Smooth muscle cell (in vitro differentiated cells): ENCODE measurements around the gene TRIM40. TPM values are rescaled to one million over a fixed set of nuclear protein-coding genes. Genes with fewer than 3 reads are reported as not detected.

ENCODE experiments used
- DNase-seq: peaks from one replicate; lab custom pipeline; 2025; ENCODE audit not compliant: unreplicated experiment; lab: John Stamatoyannopoulos, UW
- H2AFZ ChIP-seq: fragments of 200-600 bp; sonication (generic); 2 replicates; pipeline ENCODE4 v1.6.0; 2016; ENCODE audit warnings: antibody characterized with exemption, low read depth, mild to moderate bottlenecking
- H3F3A ChIP-seq: fragments of 200-600 bp; sonication (generic); 2 replicates; pipeline ENCODE4 v1.6.0; 2017; ENCODE audit warnings: antibody characterized with exemption, low read depth
- H3K27ac ChIP-seq: fragments of 200-600 bp; sonication (generic); 2 replicates; pipeline ENCODE4 v1.5.1; 2016; ENCODE audit warnings: low read depth, mild to moderate bottlenecking
- H3K27me3 ChIP-seq: fragments of 200-600 bp; sonication (generic); 2 replicates; pipeline ENCODE4 v1.6.1; 2016; ENCODE audit warnings: low read depth, mild to moderate bottlenecking
- H3K36me3 ChIP-seq: fragments of 200-600 bp; sonication (generic); 2 replicates; pipeline ENCODE4 v1.5.1; 2016; ENCODE audit warnings: low read depth
- H3K4me1 ChIP-seq: fragments of 200-600 bp; sonication (generic); 2 replicates; pipeline ENCODE4 v1.5.1; 2016; ENCODE audit warnings: low read depth
- H3K4me2 ChIP-seq: fragments of 200-600 bp; sonication (generic); 2 replicates; pipeline ENCODE4 v1.6.0; 2016; ENCODE audit warnings: mild to moderate bottlenecking
- H3K4me3 ChIP-seq: fragments of 200-600 bp; sonication (generic); 2 replicates; pipeline ENCODE4 v1.5.1; 2016; ENCODE audit warnings: mild to moderate bottlenecking
- H3K79me2 ChIP-seq: fragments of 200-600 bp; sonication (generic); 2 replicates; pipeline ENCODE4 v1.6.0; 2016; ENCODE audit warnings: low read depth, mild to moderate bottlenecking
- H3K9ac ChIP-seq: fragments of 200-600 bp; sonication (generic); 2 replicates; pipeline ENCODE4 v1.6.0; 2016; ENCODE audit warnings: low read depth
- H3K9me3 ChIP-seq: fragments of 200-600 bp; sonication (generic); replicated peaks from 2 replicates; pipeline ENCODE4 v1.5.1; 2016; ENCODE audit warnings: low read depth
- H4K20me1 ChIP-seq: fragments of 200-600 bp; sonication (generic); 2 replicates; pipeline ENCODE4 v1.6.0; 2016; ENCODE audit warnings: low read depth
- whole genome bisulfite sequencing: methylation state at CpG from one replicate; pipeline ENCODE4 v1.1.7; 2016; ENCODE audit warnings: low lambda C conversion rate; 5-methylcytosine and 5-hydroxymethylcytosine counted together
- polyA plus RNA-seq: library from polyadenylated mRNA; unstranded; fragments of >200 nt; fragmentation: Nextera tagmentation; extraction: Ambion mirVana; gene quantifications from 2 replicates; pipeline ENCODE4 v1.2.1, GENCODE V29; 2016
- total RNA-seq: library from RNA; depleted of rRNA; stranded (reverse); fragments of >200 nt; gene quantifications from 2 replicates; pipeline ENCODE4 v1.2.3, GENCODE V29; 2014
- TF ChIP-seq, protein P1 (sequence below): fragments of 200-600 bp; sonication (generic); IDR thresholded peaks from 2 replicates; pipeline ENCODE4 v1.5.1; 2017; ENCODE audit warnings: borderline replicate concordance, mild to moderate bottlenecking, antibody characterized with exemption; ENCODE audit not compliant: insufficient read depth, poor library complexity, severe bottlenecking

TRIM40 gene
- total and polyA plus RNA-seq, 2 experiments from 2014 or later, result not detected

DNA sequence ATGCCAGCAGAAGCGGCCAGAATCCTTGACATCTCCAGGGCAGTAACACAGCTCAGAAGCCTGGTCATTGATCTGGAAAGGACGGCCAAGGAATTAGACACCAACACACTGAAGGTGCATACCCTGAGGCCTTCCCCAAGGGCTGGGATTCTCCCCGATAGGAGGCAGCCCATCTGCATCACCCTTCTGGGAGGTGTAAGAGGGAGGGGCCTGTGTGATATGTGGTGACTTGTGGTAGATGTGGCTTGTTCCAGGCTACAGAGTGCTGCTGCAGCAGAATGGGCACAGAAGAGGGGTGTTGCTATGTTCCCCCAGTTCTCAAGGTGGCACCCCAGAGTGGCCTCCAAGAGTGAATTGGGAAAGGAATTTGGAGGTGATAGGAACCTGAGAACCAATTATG, 11.2 kb downstream of the TRIM40 start:
- no peaks in the 10 kb centered on the region for H3K9me3 ChIP-seq
- H3F3A ChIP-seq, result no peaks in the 10 kb centered on the region
- DNase-seq, result no peak
- no peak overlapping the region for H3K27ac ChIP-seq
- no peak overlapping the region for H2AFZ ChIP-seq
- no peaks in the 10 kb centered on the region for H4K20me1 ChIP-seq
- H3K9ac ChIP-seq, result no peak overlapping the region
- H3K27me3 ChIP-seq, result peaks cover 56% of the 10 kb centered on the region
- no peak overlapping the region for H3K4me2 ChIP-seq
- TF ChIP-seq, protein P1, sequence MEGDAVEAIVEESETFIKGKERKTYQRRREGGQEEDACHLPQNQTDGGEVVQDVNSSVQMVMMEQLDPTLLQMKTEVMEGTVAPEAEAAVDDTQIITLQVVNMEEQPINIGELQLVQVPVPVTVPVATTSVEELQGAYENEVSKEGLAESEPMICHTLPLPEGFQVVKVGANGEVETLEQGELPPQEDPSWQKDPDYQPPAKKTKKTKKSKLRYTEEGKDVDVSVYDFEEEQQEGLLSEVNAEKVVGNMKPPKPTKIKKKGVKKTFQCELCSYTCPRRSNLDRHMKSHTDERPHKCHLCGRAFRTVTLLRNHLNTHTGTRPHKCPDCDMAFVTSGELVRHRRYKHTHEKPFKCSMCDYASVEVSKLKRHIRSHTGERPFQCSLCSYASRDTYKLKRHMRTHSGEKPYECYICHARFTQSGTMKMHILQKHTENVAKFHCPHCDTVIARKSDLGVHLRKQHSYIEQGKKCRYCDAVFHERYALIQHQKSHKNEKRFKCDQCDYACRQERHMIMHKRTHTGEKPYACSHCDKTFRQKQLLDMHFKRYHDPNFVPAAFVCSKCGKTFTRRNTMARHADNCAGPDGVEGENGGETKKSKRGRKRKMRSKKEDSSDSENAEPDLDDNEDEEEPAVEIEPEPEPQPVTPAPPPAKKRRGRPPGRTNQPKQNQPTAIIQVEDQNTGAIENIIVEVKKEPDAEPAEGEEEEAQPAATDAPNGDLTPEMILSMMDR, result no peak
- H3K36me3 ChIP-seq, result no peaks in the 10 kb centered on the region
- H3K79me2 ChIP-seq, result no peaks in the 10 kb centered on the region
- no peaks in the 10 kb centered on the region for H3K4me1 ChIP-seq
- WGBS, result 90% methylated on average over 3 of the region's 3 CpGs
- H3K4me3 ChIP-seq, result no peak overlapping the region

DNA sequence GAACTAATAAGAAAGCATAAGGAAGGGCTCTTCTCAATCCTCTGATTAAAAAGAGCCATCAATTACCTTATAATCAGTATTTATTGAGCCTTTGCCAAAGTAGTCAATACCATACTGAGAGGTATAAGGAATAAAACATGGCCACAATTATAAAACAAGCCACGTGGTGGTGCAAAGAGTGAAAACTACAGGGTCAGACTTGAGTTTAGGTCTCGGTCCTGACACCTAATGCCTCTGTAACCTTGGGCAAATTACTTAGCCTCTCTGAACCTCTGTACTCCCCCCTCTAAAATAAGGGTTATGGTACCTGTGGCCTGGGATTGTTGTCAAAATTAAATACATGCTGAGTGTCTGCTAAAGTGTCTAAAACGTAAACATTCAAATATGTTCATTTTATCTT, 13.3 kb downstream of the TRIM40 start:
- Histone ChIP-seq H3K79me2 (no peaks in the 10 kb centered on the region), H3K4me2 (no peak overlapping the region), H3K4me3 (no peak overlapping the region), H2AFZ (no peak overlapping the region), H3K27ac (no peak overlapping the region), H3K9ac (no peak overlapping the region), H4K20me1 (no peaks in the 10 kb centered on the region), H3K9me3 (no peaks in the 10 kb centered on the region), H3K27me3 (peaks cover 46% of the 10 kb centered on the region), H3K36me3 (no peaks in the 10 kb centered on the region), H3F3A (no peaks in the 10 kb centered on the region), H3K4me1 (no peaks in the 10 kb centered on the region)
- no peak for DNase-seq
- TF ChIP-seq, protein P1, result no peak
- WGBS, result 61% methylated on average over 3 of the region's 3 CpGs

DNA sequence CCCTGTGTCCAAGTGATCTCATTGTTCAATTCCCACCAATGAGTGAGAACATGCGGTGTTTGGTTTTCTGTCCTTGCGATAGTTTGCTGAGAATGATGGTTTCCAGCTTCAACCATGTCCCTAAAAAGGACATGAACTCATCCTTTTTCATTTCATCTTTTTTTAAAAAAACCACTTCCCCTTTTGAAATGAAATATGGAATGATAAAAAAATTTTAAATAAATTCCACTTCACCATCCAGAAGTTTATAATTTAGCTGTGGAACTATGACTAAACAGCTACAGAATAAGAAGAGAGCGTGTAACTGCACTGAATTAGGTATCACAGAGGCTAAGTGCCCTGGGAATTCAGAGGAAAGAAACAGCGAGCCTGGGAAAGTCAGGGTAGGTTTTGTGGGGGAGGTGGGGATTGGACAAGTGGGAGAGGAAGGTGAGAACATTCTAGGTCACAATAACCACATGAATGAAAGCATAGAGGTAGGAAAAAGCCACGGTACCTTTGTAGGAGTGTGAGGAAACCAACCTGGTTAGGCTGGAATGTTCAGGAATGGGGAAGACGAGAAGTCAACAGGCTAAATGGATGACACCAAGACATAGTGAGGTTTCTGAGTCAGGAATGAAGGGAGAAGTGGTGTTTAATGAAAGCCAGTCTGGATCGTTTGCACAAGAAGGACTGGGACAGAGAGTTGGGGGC, 14.1 kb downstream of the TRIM40 start:
- TF ChIP-seq, protein P1, result no peak
- H3K27me3 ChIP-seq, result peaks cover 40% of the 10 kb centered on the region
- WGBS, result 74% methylated on average over 7 of the region's 7 CpGs
- no peaks in the 10 kb centered on the region for H4K20me1 ChIP-seq
- H3K36me3 ChIP-seq, result no peaks in the 10 kb centered on the region
- no peak overlapping the region for H3K4me2 ChIP-seq
- H3K79me2 ChIP-seq, result no peaks in the 10 kb centered on the region
- H3K4me1 ChIP-seq, result no peaks in the 10 kb centered on the region
- no peak for DNase-seq
- no peak overlapping the region for H2AFZ ChIP-seq
- H3K27ac ChIP-seq, result no peak overlapping the region
- H3K9me3 ChIP-seq, result no peaks in the 10 kb centered on the region
- no peak overlapping the region for H3K4me3 ChIP-seq
- H3K9ac ChIP-seq, result no peak overlapping the region
- no peaks in the 10 kb centered on the region for H3F3A ChIP-seq

DNA sequence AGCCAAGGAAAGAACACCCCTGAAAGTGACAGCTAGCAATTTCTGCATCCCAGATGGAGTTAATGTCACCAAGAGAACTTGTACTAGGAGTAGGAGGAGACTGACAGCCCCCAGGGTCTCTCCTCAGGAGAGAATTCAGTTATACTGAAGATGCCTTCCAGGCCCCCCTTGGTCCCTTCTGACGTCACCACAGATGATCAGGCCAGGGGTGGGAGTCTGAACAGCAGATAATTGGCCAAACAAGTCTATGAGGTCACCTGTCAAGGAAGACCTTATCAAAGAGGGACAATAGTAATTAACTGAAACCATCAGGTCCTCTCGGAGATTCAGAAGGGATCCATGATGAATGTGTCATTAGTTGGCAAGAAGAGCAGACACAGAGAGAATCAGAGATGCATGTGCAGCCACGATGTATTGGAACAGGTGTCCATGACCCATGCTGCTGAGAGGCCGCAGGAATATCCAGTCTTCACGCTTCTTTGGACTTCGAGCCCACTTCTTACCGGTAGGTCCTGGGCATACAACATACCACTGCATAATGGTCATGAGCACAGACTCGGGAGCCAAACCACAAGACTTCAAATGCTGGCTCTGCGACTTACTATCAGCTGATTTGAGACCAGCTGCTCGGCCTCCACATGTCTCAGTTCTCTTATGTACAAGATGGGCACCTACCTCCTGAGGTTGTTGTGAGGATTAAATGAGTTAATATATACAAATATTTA, 14.9 kb downstream of the TRIM40 start:
- Histone ChIP-seq H2AFZ (no peak overlapping the region), H3K9ac (no peak overlapping the region), H3K27me3 (peaks cover 31% of the 10 kb centered on the region), H3K4me3 (no peak overlapping the region), H3K79me2 (no peaks in the 10 kb centered on the region), H3K4me2 (no peak overlapping the region), H3K27ac (no peak overlapping the region), H3F3A (no peaks in the 10 kb centered on the region), H3K36me3 (no peaks in the 10 kb centered on the region), H3K4me1 (no peaks in the 10 kb centered on the region), H4K20me1 (no peaks in the 10 kb centered on the region), H3K9me3 (no peaks in the 10 kb centered on the region)
- WGBS, result 84% methylated on average over 10 of the region's 10 CpGs
- TF ChIP-seq, protein P1, result no peak
- DNase-seq, result no peak
